Measurements from ENCODE around the gene ERI3. TPM values are rescaled to one million over a fixed set of nuclear protein-coding genes. Genes with fewer than 3 reads are reported as not detected.

The ERI3 gene
- total RNA-seq, 1 experiment from 2014 or later: 74.2 TPM

- Histone ChIP-seq H3K79me2 (ENCODE audit: insufficient read depth, low read length) (peaks cover 59% of the 10 kb centered on the region), H3K9me3 (ENCODE audit: control insufficient read depth in 1 of 2, insufficient read depth in 1 of 2, low read depth in 1 of 2, low read length in 2 of 2) (no peaks in the 10 kb centered on the region), H3K27ac (ENCODE audit: low read depth, low read length) (no peak overlapping the region), H3K9ac (ENCODE audit: low read length) (no peak overlapping the region), H2AFZ (ENCODE audit: low read depth, low read length, poor library complexity, severe bottlenecking) (no peak overlapping the region), H3K9me2 (ENCODE audit: insufficient read depth) (no peaks in the 10 kb centered on the region), H3K27me3 (ENCODE audit: insufficient read depth, low read length) (no peaks in the 10 kb centered on the region), H3K36me3 (ENCODE audit: control insufficient read depth in 1 of 2, insufficient read depth in 2 of 2, low read length in 2 of 2) (0 out of 4 replicates have a peak, but pooled peaks cover 0 to 4% of the 10 kb centered on the region in 2 experiments), H3K4me1 (ENCODE audit: control insufficient read depth in 1 of 2, insufficient read depth in 2 of 2, low read length in 2 of 2) (no peaks in the 10 kb centered on the region), H3K4me3 (replicated peaks in 1 of 2; ENCODE audit: low read depth in 1 of 2, low read length in 2 of 2) (no peak overlapping the region), H3K4me2 (ENCODE audit: low read length) (no peak overlapping the region), H4K20me1 (ENCODE audit: insufficient read depth) (no peaks in the 10 kb centered on the region; the same call in 1 of the 2 replicates)
- TF ChIP-seq ZBTB33 (IDR thresholded peaks at IDR 0.05; ENCODE audit: extremely low read depth, insufficient replicate concordance, low read length): no peak
- TF ChIP-seq SIN3A (IDR thresholded peaks at IDR 0.05; ENCODE audit: low read depth): no peak
- no peak for DNase-seq (ENCODE audit: low read depth, low spot score)
- ChIA-PET RAD21 (ENCODE audit: low non-redundant PET in 1 of 2, low total read pairs in 2 of 2, uncharacterized antibody in 2 of 2, unreplicated experiment in 2 of 2) (no interaction called here), POLR2A (no interaction called here), CTCF (no interaction called here)
- intact Hi-C loops (cut with micrococcal nuclease): no loop called here
- BruUV-seq (replicated peaks): no TSS peak
- no peak for ATAC-seq
Observed at GRCh38 chr1:44348061-44348485, 7.0 kb downstream of the ERI3 start.

GRCh38 chr1:44347280-44347679 is 7.8 kb downstream of the ERI3 start:
- Histone ChIP-seq H3K9ac (ENCODE audit: low read length) (no peak overlapping the region), H4K20me1 (ENCODE audit: insufficient read depth) (no peaks in the 10 kb centered on the region; the same call in 1 of the 2 replicates), H3K27me3 (ENCODE audit: insufficient read depth, low read length) (no peaks in the 10 kb centered on the region), H3K36me3 (ENCODE audit: control insufficient read depth in 1 of 2, insufficient read depth in 2 of 2, low read length in 2 of 2) (0 out of 4 replicates have a peak, but pooled peaks cover 0 to 2% of the 10 kb centered on the region in 2 experiments), H2AFZ (ENCODE audit: low read depth, low read length, poor library complexity, severe bottlenecking) (no peak overlapping the region), H3K9me3 (ENCODE audit: control insufficient read depth in 1 of 2, insufficient read depth in 1 of 2, low read depth in 1 of 2, low read length in 2 of 2) (no peaks in the 10 kb centered on the region), H3K27ac (ENCODE audit: low read depth, low read length) (no peak overlapping the region), H3K9me2 (ENCODE audit: insufficient read depth) (no peaks in the 10 kb centered on the region), H3K4me3 (replicated peaks in 1 of 2; ENCODE audit: low read depth in 1 of 2, low read length in 2 of 2) (no peak overlapping the region), H3K4me2 (ENCODE audit: low read length) (no peak overlapping the region), H3K4me1 (ENCODE audit: control insufficient read depth in 1 of 2, insufficient read depth in 2 of 2, low read length in 2 of 2) (no peaks in the 10 kb centered on the region), H3K79me2 (ENCODE audit: insufficient read depth, low read length) (peaks cover 57% of the 10 kb centered on the region)
- DNase-seq (ENCODE audit: low read depth, low spot score) (no peak), ATAC-seq (no peak)
- TF ChIP-seq EZH2phosphoT487 (IDR thresholded peaks at IDR 0.05; ENCODE audit: borderline replicate concordance) (no peak), POLR2AphosphoS5 (IDR thresholded peaks at IDR 0.05; ENCODE audit: low read depth, low read length) (no peak), YY1 (IDR thresholded peaks at IDR 0.05; ENCODE audit: extremely low read depth, insufficient replicate concordance, low read depth, low read length) (no peak), MAX (IDR thresholded peaks at IDR 0.05) (no peak), POLR2A (IDR thresholded peaks at IDR 0.05; ENCODE audit: borderline replicate concordance, extremely low read depth, insufficient read depth, insufficient read length) (no peak), REST (IDR thresholded peaks at IDR 0.05; ENCODE audit: low read depth) (no peak), ZNF274 (IDR thresholded peaks at IDR 0.05; ENCODE audit: low read depth, low read length) (no peak), SIN3A (IDR thresholded peaks at IDR 0.05; ENCODE audit: low read depth) (no peak), SP1 (IDR thresholded peaks at IDR 0.05; ENCODE audit: low read depth) (no peak), JUND (IDR thresholded peaks at IDR 0.05) (no peak), CEBPB (IDR thresholded peaks at IDR 0.05; ENCODE audit: low read depth) (no peak)
- intact Hi-C loops (cut with micrococcal nuclease): no loop called here
- no TSS peak for BruUV-seq (replicated peaks)
- ChIA-PET CTCF (no interaction called here), RAD21 (ENCODE audit: low non-redundant PET in 1 of 2, low total read pairs in 2 of 2, uncharacterized antibody in 2 of 2, unreplicated experiment in 2 of 2) (no interaction called here), POLR2A (no interaction called here)

Data from HCT116 (cell line).